HG03460 (cell line): Measurements from ENCODE around the gene BZW2.
A peak's percentile ranks its signal among the peaks of the same experiment; 100 is the strongest.
"Not testable (repeated sequence)": the region's sequence is repeated elsewhere in the genome, so short reads cannot be mapped to it uniquely, and the experiment has no call there.

Experiments
- ATAC-seq: cut with Tn5 transposase; IDR thresholded peaks from one replicate; pipeline ENCODE4 v1.9.1; 2021; ENCODE audit not compliant: unreplicated experiment

BZW2 gene

DNA sequence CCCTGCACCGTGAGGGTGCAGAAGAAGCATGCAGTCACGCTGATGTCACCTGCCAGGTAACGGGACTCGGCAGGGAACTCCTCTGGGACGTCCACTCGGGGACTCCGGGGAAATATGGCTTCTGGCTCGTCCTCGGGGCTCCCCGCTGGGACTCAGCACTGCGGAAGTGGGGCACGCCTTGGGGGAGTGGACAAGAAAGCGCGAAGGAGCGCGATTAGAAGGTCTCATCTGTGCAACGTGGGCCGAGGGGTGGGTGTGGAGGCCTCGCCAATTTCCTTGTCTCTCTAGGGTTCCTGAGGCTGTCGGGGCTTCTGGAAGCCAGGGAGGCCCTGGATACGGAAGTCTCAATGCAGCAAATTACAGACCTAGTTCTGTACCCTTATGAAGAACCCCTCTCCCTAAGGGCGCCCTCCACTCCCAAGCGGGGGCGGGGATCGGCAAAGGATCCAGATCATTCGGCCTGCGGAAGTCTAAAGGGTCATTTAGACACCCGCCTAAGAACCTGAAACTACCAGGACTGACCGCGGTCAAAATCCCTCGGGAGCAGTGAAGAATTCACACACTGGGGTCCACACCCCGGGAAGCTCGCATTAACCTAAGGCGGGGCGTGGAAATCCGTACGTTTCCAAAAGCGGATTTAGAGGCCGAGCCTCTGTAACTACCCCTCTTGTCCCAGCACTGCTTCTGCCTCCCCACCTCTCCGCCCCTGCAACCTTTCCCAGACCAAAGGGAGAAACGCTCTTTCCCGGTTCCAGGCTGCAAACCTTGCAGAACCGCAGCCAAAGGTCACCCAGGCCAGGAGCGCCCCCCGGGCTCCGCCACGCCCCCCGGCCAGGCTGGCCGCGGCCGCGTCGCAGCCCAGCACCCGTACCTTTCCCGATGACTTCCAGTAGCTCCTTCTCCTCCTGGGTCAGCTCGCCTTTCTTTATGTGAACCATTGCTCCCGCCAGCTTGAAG, 1.1 kb upstream of the BZW2 start:
- ATAC-seq, result peak; percentile 8

GRCh38 chr7:16646472-16647072, 591 bp downstream of the BZW2 start:
- no peak for ATAC-seq

DNA sequence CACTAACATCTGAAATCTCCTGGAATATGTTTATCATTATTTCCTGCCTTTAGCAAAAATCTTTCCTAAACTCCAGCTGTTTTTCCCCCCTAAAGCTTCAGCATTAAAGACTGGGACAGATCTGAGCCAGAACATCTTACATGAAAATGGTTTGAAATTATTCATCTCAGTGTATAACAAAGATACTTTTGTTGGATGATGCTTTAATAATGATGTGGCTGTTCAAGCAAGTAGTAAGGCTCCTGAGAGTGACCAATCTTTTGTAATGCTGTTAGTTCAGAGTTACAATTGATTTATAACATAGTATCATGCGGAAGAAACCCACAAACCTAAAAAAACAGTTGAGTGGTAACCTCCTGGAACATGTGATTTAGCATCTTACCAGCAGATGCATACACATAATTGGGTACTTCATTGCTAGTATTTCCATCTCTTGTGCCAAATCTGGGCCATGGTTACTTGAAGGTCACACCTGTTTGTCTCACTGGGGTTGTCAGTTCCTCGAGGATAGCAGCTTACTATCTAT, 1.5 kb downstream of the BZW2 start:
- ATAC-seq, result no peak

- ATAC-seq, result no peak
Measured at GRCh38 chr7:16648551-16648950, 2.6 kb downstream of the BZW2 start.

DNA sequence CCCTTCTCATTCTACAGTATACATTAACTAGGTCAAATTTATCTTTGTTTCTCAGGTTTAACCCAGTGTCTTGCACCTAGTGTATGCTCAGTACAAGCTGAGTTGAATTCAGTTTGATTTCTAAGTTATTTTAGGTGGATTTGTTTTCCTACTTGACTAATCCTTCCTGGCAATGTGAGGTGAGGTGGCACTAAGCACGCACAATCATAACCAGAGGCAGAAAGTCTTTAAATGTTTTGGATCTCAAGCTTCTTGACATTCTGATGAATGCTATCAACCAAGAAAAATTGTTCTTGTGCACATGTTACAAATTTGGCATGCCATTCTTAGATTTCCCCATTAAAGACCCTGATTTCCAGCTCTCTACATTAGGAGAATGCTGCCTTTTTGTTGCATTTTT, 3.2 kb downstream of the BZW2 start:
- no peak for ATAC-seq

GRCh38 chr7:16650266-16650665, 4.3 kb downstream of the BZW2 start:
- no peak for ATAC-seq

- no peak for ATAC-seq
Measured at GRCh38 chr7:16651396-16652239, 5.6 kb downstream of the BZW2 start.

DNA sequence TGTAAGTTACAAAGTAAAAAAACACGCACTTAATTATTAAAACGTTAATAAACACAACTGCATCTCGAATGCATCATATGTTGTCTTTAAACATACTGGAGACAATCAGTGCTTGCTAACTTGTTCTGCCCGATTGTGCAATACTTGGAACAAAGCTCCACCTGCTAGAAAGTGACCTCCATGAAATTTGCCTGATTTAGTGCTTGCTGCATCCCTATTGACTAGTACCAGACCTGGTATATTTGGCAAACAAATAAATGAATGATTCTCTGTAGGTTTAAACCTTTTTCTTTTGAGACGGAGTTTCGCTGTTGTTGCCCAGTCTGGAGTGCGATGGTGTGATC, 6.2 kb downstream of the BZW2 start:
- ATAC-seq, result no peak

DNA sequence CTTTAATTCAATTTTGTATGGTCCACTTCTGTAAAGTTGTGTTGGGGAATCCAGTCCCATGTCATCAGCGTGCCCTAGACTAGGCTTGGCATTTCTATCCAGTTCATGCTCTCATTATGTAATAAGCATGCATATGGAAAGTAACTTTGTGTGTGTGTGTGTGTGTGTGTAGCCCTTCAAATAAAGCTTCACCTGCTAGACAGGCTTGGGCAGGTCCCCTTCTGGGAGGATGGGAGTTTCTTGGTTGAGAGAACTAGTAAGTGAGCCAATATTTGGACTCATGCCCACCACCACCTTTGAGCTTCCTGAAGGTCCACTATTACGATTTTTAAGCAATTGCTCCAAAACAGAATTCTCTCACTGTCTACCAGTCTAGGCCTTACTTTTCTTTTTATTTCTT, 6.9 kb downstream of the BZW2 start:
- ATAC-seq, result no peak

- ATAC-seq, result no peak
Measured at GRCh38 chr7:16655394-16655793, 9.4 kb downstream of the BZW2 start.

DNA sequence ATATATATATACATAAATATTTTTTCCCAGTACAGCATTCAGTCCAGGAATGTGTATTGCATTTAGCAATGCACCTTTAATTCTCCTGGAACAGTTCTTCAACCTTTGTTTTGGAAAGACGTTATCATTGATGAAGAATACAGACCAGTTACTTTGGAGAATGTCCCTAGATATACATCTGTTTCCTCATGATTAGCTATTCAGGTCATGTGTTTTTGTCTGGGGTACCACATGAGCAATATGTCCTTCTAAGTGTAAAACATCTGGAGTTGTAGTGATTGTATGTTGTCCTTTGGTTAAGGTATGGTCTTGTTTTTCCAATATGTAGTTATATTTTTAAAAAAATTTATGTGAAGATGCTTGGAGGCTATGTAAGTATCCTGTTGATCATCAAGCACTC, 10.2 kb downstream of the BZW2 start:
- no peak for ATAC-seq

- ATAC-seq, result no peak
Measured at GRCh38 chr7:16657656-16658279, 11.8 kb downstream of the BZW2 start.

- not testable (repeated sequence) for ATAC-seq
Measured at GRCh38 chr7:16659854-16660497, 14.0 kb downstream of the BZW2 start.

DNA sequence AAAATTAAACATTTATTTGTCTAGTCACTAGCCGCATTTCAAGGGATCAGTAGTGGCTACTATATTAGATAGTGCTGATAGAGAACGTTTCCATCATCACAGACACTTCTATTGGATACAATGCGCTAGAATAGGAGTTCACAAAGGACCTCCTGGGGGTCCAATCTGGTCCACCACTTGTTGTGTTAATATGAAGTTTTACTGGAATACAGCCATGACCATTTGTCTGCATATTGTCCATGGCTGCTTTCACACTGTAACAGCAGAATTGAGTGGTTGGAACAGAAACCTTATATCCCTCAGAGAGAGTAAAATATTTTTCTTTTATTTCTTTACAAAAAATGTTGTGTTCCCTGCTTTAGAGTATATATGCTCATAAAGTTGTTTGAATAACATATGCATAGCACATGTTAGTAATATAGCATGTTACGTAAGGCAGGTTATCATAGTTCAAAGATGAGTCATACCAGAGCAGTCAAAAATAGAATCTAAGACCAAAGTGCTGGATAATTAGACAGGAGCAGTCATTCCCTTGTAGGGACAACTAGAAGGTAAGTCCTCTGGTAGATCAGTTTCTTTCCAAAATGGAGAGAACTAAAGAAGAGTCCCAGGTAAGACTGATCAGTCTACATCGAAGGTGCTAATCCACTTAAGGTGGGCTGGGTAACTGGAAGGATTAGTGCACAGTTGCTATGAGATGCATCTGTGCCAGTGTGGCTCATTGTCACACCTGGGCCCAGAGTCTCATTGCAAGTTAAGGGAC, 14.9 kb downstream of the BZW2 start:
- no peak for ATAC-seq

DNA sequence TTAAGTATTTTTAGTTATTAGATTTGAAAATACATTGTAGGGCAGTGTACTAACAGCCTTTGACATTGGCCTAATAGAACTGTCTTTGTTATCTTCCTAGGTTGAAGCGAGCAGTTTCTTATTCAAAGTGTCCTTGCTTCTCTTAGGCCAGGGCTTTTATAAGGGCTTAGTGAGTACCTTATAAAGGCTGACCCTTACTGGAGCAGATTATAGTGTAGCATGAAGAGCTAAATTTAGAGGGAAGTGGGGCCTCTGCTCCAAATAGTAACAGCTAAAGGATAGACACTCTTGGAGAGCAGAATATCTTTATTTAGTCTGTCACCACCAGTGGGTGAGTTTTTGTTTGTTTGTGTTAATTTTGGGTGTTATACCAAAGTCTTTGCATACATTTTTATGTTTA, 15.9 kb downstream of the BZW2 start:
- ATAC-seq, result no peak

- ATAC-seq, result no peak
Measured at GRCh38 chr7:16667355-16667754, 21.4 kb downstream of the BZW2 start.

- ATAC-seq, result no peak
Measured at GRCh38 chr7:16668049-16668858, 22.3 kb downstream of the BZW2 start.

DNA sequence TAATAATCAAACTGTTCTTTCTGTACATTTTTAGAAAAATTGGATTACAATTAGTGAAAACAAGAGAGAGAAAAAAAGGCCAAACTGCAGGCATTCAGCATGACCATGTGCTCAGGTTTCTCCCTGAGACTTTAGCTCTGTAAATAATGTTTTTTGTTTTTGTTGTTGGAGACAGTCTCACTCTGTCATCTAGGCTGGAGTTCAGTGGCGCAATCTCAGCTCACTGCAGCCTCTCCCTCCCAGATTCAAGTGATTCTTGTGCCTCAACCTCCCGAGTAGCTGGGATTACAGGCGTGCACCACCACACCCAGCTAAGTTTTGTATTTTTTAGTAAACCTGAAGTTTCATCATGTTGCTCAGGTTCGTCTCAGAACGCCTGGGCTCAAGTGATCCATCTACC, 23.0 kb downstream of the BZW2 start:
- no peak for ATAC-seq

DNA sequence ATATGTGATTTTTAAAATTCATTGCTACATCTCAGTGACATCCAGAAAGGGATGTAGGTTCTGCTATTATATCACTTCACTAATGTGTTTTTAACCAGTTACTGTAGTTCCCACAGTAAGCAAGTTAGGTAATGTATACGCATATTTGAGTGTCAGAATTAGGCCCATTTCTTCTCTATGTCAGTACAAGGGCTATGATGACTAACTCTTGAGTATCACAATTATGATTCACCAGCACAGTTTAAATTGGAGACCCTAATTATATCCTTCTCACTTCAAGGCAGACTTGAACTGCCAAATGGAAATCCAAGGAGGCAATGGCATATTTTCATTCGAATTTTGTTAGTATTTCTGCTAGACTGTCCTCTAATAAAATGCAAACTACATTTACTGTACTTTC, 23.6 kb downstream of the BZW2 start:
- ATAC-seq, result no peak
